BJ (cell line): Measurements from ENCODE around the gene RLN3. TPM values are rescaled to one million over a fixed set of nuclear protein-coding genes. Genes with fewer than 3 reads are reported as not detected.

ENCODE experiments used
- CTCF ChIA-PET: fragments of 350-600 bp; formaldehyde crosslinking; extraction: SDS; loops from one replicate; lab custom pipeline; 2021; ENCODE audit warnings: antibody characterized with exemption, inconsistent platforms; lab: Yijun Ruan, JAX
- POLR2A ChIA-PET: fragments of 300-600 bp; sonication (Branson Sonifier 250); formaldehyde crosslinking; extraction: SDS; loops from one replicate; lab custom pipeline; 2021; ENCODE audit warnings: antibody characterized with exemption; lab: Charles Lee
- DNase-seq: peaks from one replicate; pipeline ENCODE4 v3.0.0-alpha.2; 2011; ENCODE audit warnings: low read depth
- H3K27me3 ChIP-seq: 2 replicates; pipeline ENCODE4 v1.6.0; 2011; ENCODE audit warnings: low read length; ENCODE audit not compliant: control insufficient read depth, insufficient read depth
- H3K36me3 ChIP-seq: 2 replicates; pipeline ENCODE4 v1.5.1; 2011; ENCODE audit warnings: low read length; ENCODE audit not compliant: control insufficient read depth, insufficient read depth
- H3K4me3 ChIP-seq: 2 replicates; pipeline ENCODE4 v1.5.1; 2011; ENCODE audit warnings: low read depth, mild to moderate bottlenecking, control low read depth, low read length
- CTCF ChIP-seq: IDR thresholded peaks from 2 replicates; pipeline ENCODE4 v1.5.1; 2011; ENCODE audit warnings: low read depth, mild to moderate bottlenecking, control low read depth, inconsistent platforms, low read length, moderate library complexity; ENCODE audit not compliant: insufficient read depth
- polyA plus RNA-seq: library from polyadenylated mRNA; depleted of rRNA; stranded (reverse); fragments of >200 nt; gene quantifications from 2 replicates; pipeline ENCODE4 v1.2.3, GENCODE V29; 2011

The RLN3 gene
- polyA plus RNA-seq, 1 experiment, result not detected

- ChIA-PET POLR2A (no interaction called here), CTCF (no interaction called here)
- no peak for DNase-seq
- Histone ChIP-seq H3K36me3 (peaks cover 1% of the 10 kb centered on the region; the same call in 1 of the 2 replicates), H3K27me3 (no peaks in the 10 kb centered on the region), H3K4me3 (no peak overlapping the region)
- no peak for TF ChIP-seq CTCF
Observed at GRCh38 chr19:13999085-13999484, 28.9 kb upstream of the RLN3 start.

DNA sequence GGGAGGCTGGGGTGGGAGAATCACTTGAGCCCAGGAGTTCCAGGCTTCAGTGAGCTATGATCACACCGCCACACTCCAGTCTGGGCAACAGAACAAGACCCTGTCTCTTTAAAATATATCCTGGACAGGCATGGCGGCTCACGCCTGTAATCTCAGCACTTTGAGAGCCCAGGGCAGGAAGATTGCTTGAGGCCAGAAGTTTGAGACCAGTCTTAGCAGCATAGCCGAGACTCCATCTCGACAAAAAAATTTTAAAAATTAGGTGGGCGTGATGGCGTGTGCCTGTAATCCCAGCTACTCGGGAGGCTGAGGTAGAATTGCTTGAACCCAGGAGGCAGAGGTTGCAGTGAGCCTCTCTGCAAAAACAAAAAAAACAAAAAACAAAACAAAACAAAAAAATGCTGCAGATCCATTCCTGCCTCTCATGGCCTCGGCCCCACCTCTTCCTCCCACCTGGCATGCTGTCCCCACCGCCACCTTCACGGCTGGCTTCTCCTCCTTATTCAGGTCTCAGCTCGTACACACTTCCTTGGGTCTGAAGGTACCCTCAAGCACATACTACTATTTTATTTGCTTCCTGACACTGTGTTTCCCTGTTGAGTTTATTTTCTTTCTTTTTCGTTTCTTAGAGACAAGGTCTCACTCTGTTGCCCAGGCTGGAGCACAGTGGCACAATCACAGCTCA is 27.1 kb upstream of the RLN3 start:
- H3K36me3 ChIP-seq, result peaks cover 1% of the 10 kb centered on the region; the same call in 1 of the 2 replicates
- POLR2A ChIA-PET, result no interaction called here
- CTCF ChIA-PET, result no interaction called here
- TF ChIP-seq CTCF, result no peak
- H3K27me3 ChIP-seq, result no peaks in the 10 kb centered on the region
- DNase-seq, result no peak
- no peak overlapping the region for H3K4me3 ChIP-seq

DNA sequence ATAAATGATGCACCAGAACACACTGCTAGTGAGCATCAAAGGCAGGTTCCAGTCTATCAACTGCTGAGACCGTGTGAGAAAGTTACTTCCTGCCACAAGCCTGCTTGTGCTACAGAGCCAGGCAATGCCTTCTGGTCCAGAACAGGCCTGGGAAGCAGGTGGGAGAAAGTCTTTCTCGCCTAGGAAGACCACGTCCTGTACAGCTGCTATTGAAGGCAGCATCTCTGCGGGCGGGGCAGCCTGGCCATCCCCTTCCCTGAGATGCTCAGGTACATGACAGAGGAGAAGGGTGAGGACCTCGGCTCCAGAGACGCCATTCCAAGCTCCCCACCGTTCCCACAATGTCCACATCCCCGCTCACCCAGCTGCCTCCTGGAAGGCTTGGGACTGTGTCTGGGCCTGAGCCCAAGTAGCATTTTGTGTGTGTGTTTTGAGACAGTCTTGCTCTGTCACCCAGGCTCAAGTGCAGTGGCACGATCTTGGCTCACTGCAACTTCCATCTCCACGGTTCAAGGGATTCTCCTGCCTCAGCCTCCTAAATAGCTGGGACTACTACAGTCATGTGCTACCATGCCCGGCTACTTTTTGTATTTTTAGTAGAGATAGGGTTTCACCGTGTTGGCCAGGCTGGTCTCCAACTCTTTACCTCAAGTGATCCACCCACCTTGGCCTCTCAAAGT is 25.2 kb upstream of the RLN3 start:
- no peak for DNase-seq
- 0 out of 2 replicates have a peak, but pooled peaks cover under 1% of the 10 kb centered on the region for H3K36me3 ChIP-seq
- CTCF ChIA-PET, result interaction anchor here (1.6 to 1.8 kb wide), 3 partner anchors 15 to 69 kb away, joined by 3 to 8 read pairs (median 3); partner anchors contain the start of gene IL27RA
- H3K27me3 ChIP-seq, result no peaks in the 10 kb centered on the region
- POLR2A ChIA-PET, result no interaction called here
- no peak overlapping the region for H3K4me3 ChIP-seq
- TF ChIP-seq CTCF, result no peak

DNA sequence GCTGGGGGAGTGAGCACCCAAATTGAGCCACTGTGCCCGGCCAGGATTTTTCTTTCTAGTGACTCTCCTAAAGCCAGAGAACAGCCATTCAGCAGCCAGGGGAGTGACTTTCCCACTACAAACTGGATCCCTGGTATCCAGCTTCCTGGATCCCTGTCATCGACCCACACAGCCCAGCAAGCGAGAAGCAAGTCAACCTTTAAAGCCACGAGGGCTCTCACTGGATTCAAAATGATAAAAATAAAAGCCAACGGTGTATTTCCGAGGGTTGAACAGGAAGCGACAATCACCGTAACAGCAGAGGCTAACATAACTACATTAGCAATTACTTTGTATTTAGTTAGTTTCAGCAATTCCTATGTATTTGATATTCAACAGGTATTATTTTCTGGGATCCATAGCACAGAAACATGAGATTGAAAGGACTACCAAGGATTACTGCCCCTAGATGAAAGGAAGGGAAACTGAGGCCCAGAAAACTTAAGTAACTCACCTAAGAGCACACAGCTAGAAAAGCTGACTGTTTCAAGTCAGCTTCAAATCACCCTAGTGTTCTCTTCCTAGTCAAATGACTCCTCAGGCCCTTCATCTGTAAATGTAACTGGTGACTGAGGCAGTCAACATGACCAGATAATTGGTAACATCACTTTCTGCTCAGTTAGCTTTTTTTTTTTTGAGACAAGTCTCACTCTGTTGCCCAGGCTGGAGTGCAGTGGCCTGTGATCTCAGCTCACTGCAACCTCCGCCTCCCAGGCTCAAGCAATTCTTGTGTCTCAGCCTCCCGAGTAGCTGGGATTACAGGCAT is 24.5 kb upstream of the RLN3 start:
- ChIA-PET POLR2A (no interaction called here), CTCF (interaction anchor here (0.7 to 1.8 kb wide), 4 partner anchors 15 to 69 kb away, joined by 3 to 8 read pairs (median 3); partner anchors contain the start of gene IL27RA)
- Histone ChIP-seq H3K4me3 (no peak overlapping the region), H3K36me3 (no peaks in the 10 kb centered on the region), H3K27me3 (no peaks in the 10 kb centered on the region)
- no peak for DNase-seq
- no peak for TF ChIP-seq CTCF
